HG02798 (cell line): Measurements from ENCODE around the gene MACROH2A1.
A peak's percentile ranks its signal among the peaks of the same experiment; 100 is the strongest.

Source experiments
- ATAC-seq: cut with Tn5 transposase; IDR thresholded peaks from one replicate; pipeline ENCODE4 v1.9.1; 2021; ENCODE audit warnings: mild to moderate bottlenecking; ENCODE audit not compliant: unreplicated experiment, poor library complexity

Gene MACROH2A1

DNA sequence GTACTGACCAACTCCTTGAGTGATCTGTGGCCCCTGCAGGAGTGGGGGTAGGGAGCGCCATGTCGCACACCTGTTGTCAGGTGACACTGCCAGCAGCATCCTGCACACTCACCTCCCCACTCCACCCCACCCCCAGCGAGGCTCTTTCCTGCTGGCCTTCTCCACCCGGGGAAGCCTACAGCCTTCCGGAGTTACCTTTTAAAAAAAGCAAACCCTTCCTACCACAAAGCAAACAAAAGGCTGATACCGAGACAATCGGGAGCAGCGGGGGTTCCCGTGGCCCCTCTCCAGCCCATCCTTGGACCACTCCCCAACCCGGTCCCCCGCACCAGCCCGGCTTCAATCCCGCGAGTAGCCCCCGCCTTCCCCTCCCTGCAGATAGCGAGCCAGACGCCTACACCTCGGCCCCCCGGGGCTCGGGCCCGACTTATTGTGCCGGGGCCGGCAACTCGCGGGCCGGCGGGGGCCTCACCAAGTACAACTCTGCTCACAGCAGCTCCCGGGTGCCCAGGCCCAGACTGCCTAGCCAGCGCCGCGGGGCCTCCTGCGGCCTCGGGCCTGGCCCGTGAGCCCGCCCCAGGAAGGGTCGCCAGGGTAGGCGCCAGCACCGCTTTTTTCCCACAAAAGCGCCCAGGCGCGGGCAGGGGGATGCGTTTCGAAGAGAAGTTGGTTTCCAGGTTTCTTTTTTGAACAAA, 724 bp downstream of the MACROH2A1 start:
- peak; percentile 32 for ATAC-seq

DNA sequence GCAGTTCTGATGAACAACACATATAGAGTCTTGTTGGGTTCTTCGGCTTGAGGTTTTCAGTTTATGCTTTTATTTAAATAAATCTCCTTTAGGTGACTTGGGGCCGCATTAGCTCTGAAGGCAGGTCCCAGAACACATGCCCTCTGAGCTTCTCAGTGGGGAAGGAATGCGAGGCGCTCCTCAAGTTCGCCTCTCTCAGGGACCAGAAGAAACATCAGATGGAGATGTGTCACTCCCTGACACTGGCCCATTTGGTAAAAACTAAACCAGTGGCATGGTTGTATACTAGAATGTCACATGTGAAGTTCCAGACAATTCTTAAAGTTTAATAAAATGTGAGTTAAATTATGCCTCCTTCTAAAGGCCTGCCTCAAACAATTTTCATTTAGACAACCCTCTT, 1.9 kb downstream of the MACROH2A1 start:
- no peak for ATAC-seq

DNA sequence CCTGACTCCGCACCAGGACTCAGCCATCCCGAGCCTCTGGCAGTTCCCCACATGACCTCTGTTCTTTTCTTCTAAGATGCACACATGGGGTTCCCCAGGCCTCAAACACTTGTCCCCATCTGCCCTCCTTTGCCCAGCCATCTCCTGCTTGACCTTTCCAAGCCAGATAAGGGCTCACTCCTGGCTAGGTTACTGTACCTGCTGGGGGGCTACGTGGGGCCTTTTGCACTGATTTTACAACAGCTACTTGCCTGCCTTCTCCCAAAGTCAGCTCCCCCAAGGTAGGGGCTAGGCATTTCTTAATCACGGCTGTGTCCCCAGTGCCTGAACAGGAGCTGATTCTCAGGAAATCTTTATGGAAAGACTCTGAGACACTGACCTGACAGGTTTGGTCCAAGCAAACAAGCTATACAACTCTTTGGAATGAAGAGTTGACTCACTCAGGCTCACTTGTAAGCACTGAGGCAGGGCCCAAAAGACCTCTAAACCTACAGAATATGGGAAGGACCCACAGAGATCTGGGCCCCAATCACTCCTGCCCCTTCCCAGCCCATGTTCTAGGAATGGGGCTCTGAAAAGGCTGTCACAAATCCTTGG, 2.5 kb downstream of the MACROH2A1 start:
- ATAC-seq, result no peak

DNA sequence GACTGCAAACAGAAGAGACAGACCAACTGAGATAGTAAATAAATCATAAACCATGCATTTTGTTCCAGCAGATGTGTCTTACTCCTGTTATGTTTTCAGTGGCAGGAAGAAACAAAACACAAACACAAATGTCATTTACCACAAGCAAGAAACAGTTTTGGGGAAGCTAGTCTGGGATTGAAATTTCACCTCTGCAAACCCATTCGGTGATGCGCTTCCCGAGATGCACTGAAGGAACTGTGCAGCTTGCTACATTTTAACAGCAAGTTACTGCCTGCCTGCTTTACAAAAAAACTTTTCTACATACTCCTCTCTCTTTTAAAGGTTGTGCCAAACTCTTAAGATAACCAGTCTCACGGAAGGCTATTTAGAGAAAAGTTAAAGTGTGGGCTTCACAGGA, 3.2 kb downstream of the MACROH2A1 start:
- no peak for ATAC-seq

DNA sequence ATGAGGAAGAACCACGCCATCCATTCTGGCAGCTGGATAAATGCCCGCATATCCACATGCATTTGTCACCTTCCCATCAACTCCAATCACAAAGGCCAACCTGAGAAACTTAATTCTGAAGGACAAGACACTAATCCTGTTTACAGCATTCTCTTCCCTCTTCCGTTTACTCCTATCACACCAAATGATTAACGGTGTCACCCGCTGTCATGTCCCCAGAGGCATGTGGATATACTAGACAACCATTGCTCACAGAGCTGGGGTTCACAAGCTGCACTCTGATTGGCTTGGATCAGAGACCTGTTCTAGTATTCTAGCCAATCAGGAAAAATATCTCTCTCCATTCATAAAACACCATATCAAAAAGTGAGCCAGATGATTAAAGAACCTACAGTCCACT, 3.6 kb downstream of the MACROH2A1 start:
- ATAC-seq, result no peak

DNA sequence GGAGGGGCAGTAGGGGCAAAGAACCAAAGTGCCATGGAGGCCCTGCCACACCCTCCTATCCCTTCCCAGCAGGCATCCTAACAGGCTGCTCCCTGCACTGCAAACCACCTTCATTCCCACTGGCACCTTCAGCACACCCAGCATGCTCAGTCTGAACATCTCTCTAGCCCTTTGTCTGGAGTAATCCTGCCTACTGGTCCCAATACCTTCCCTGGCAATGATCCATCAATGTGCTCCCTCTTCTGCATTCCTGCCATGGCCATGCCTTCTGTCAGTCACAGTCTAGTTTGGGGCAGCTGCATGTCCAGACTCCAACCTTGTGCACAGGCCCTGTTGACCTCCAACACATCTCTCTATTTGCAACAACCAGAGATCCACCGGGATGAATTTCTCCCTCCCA, 4.9 kb downstream of the MACROH2A1 start:
- ATAC-seq, result no peak

DNA sequence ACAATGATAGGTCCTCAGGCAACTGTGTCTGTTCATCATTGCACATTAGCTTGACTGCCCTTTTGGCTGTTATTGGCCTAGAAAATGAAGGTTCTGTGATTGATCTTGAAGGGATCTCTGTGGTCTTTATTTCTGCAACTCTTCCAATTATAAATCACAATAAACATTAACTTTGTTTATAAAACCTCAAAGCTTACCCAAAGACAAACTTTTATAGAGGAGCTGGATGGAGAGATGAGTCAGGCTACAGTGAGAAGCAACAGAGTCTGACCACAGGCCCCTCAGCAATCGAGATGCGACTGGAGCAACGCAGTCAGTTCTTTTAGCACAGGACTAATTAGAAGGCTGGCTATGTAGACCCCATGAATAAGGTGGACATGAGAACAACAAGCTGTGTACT, 5.3 kb downstream of the MACROH2A1 start:
- ATAC-seq, result no peak

DNA sequence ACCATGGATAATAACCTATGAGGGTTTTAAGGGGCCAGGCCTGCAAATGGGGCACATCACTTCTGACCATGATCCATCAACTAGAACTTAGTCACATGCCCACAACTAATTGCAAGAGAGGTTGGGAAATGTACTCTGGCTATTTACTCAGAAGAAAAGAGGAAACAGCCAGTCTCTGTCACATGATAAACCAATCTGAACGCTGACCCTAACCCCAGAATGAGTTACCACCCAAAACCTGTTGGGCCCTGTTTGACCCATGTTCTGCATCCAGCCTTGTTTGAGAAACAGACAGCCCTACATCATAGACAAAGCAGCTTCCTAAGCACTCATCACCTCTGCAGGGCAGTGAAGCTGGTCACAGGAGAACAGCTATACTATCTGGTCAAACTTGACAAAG, 5.8 kb downstream of the MACROH2A1 start:
- no peak for ATAC-seq

DNA sequence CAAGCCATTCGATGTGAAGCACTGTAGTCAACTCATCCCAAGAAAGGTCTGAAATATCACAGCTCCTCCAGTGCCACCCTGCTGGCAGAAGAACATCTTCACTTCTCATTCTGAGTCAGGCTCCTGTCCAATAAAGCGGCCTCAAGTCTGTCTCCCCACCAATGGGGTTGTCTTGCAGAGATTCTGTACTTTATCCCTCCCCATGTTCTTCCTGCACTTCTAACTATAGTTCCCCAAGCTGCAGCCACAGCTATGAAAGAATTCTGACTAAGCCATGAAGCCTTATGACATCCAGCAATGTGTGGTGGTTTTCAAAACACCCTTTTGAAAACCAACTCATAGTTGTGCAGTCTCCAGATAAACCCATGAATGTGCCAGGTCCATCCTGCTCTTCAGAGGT, 6.8 kb downstream of the MACROH2A1 start:
- ATAC-seq, result no peak

DNA sequence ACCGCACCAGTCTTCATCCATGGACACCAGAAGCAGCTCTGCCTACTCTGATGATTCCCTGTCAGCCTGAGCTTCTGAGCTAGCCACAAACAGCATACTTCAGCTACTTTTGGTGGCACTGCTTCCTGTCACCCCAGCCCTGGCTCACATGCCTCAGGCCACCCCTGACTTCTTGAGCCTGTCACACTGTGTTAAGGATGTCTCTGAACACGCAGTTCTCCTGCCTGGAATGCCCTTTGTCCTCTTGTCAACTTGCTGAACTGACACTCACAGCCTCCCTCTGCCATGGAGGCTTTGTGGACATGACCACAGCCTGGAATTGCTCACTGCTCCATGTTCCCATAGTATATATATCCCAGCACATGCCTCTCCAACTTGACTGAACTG, 7.2 kb downstream of the MACROH2A1 start:
- no peak for ATAC-seq

DNA sequence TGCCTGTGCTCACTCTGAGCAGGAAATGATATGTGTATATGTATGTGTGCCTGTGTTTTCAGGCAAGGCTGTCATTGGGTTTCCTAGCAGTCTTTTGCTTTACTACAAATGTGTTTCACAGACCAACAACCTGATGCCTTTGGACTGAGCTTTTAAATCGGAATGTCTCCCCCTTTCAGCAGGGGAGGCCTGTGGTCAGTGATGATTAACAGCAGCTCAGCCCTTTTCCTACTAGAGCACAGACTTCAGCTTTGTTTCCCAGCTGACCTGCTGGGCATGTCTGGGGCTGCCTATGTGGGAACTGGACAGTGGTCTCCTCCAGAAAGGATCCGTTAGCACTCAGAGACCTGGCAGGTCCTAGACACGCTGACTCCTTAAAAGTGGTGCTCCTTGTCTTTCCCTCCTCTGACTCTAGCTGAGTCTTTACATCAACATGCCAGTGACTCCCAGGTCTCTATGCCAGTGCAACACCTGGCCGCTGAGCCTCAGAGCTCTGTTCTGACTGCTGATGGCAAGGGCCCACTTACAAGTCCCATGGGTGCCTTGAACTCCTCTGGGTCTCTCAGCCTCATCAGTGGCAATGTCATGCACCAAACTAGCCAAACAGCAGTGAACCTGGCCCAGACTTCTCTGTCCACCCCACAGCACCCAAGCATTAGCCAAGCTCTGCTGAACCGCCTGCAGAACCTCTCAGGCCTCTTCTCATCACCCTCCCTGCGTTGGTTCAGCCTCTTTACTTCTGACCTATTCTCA, 7.7 kb downstream of the MACROH2A1 start:
- ATAC-seq, result no peak

DNA sequence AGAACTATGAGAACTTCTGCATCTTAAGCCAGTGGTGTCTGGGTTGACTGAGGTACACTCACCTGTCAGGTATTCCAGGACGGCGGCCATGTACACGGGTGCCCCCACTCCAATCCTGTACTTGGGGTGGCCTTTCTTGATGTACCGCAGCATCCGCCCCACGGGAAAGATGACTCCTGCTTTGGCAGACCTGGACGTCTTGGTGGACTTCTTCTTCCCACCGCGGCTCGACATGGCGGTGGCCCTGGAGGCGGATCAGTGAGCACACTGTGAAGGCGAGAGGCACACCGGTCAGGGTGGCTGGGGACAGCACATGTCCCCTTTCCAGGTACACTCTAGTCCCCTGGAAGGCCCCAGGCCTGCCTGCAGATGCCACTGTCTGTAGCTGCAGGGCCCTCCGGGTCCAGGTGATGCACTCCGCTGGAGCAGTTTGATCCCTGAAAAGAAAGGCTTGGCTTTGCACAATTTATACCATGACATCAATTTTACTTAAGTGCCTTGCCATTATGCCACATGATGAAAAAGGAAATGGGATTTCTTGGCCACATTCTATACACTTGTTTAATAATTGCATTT, 10.1 kb downstream of the MACROH2A1 start:
- ATAC-seq, result no peak

DNA sequence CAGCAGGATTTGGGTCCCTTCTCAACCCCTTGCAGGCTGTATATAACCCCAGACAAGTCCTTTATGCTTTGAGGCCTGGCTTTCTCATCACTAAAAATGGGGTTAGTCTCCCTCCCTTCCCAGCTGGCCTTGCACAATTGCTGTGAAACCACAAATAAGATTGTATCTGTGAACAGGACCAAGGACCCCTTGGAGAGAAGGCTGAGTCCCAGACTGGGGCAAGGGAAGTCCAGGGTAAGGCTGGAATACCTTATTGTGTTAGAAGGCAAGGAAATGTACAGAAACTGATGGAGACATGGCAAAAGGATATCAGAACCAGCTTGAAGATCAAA, 11.4 kb downstream of the MACROH2A1 start:
- ATAC-seq, result no peak

DNA sequence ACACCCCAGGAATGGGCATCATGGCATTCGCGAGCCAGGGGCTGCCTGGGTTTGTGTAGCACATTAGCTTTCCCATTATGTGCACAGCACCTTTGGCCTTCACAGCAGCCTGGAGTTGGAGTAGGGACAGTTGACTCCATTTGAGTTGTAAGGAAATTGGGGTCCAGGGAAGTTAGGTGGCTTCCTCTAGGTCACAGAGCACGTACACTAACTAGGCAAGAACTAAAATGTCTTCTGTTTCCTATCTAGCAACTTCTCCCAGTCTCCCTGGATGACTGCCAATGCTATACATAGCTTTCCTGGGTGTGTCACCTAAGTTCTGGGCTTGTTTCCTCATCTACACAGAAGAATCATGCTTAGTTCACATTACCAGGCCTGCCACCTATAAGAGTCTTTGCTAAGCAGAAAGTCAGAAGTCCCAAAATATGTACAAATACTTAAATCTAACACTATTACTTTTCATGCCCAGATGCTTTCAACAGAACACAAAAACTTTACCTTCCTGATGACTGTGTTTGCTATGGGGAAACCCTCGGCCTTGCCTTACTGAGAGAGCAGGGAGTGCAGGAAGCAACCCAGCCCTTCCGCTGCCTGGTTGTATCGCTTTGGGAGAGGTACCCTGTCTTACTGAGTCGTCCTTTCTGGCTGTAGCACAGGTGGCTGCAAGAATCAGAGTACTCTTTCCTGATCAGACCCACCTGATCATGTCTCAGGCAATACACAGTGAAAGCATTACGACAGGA, 12.0 kb downstream of the MACROH2A1 start:
- ATAC-seq, result no peak

DNA sequence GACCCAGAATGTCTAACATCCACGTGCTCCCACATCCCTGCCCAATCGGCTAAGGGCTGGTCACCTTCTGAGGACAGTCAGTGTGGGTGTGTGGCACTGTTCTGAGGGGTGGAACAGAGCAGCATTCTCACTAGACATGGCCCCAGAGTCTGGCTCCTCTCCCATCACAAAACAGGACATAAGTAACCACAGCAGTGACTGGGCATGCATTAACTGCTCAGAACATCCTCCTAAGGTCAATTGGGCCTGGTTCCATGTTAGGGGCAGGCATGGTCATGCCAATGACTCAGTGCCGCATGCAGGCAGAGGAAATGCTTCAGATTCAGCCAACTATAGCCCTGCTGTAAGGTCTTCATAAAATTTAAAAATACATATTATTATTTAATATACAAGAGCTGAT, 12.9 kb downstream of the MACROH2A1 start:
- ATAC-seq, result no peak

DNA sequence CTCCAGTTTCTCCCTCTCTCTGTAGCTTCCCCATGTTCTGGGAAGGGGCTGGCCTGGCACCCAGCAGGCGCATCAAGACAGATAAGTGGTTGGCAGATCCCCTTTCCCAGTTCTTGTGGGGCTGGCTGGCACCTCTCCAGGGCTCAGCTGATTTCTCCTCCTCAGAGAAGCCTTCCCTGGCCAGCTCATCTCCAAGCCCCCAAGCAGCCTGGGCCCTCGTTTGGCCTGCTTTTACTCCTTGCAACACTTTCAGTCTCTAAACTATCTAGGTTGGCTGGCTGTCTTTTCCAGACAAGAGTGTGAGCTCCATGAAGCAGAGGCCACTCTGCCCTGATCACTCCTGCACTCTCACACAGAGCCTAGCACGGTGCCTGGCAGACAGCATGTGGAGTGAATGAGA, 13.5 kb downstream of the MACROH2A1 start:
- ATAC-seq, result no peak

DNA sequence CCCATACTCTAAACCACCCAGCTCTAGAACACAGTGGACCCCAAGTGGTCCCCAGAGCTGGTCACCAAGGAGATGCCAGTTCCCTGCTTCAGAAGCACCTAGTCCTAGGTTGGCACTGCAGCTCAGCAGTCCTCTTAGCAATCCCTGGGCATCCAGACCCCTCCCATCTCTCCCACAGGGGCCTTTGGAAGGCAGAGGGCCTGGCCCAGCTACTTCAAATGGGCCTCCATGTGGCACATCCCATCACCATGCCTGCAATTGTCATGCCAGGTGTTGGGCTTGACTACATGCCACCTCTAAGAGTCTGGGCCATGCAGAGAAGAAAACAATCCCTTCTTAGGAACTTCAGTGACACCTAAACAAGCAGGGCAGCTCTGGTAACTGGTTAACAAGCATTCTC, 14.1 kb downstream of the MACROH2A1 start:
- ATAC-seq, result no peak

DNA sequence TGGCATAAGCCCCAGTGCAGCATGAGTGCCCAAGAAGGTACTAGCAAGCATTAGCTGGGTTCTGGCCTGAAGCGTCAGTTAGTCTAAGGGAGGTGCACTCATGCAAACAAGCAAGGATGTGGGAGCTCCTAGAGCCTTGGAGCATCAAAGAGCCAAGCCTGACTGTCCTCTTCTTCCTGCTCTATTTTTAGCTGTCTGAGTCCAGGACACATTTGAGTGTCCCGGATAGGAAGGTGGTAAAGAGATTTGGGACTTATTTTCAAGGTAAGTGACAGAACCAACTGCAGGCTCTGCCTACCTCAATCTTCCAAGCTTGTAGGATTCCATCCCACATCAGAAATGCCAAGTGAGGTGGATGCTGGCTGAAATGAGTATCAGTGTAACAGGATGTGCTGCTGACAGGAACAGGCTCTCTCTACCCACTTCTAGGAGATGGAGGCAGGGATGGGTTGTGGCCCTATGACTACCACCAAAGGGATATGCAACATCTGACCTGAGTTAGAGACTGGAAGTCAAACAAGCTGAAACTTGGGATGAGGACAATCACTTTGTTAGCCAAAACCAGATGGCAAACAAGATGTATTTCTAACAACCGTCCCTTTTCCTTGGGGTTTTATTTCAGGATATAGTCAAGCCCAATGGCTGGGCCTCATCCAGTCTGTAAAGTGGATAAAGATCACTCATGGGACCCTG, 15.1 kb downstream of the MACROH2A1 start:
- ATAC-seq, result no peak

DNA sequence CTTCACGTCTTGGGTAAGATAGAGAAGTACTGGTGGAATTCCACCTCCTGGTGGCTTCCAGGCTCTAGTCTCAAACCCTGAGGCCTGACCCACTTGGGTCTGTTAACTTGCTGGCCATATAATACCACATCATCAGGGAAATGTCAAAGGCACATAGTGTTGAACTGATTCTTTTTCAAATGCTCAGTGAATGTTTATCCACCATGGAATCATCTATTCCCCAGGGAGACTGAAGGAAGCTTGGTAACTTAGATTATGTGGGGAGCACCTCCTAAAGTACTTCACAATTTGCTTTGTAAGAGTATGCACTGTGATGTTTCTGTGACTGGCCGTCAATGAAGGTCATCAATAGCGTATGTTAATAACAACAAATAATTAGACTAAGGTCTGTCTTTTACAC, 16.1 kb downstream of the MACROH2A1 start:
- no peak for ATAC-seq

DNA sequence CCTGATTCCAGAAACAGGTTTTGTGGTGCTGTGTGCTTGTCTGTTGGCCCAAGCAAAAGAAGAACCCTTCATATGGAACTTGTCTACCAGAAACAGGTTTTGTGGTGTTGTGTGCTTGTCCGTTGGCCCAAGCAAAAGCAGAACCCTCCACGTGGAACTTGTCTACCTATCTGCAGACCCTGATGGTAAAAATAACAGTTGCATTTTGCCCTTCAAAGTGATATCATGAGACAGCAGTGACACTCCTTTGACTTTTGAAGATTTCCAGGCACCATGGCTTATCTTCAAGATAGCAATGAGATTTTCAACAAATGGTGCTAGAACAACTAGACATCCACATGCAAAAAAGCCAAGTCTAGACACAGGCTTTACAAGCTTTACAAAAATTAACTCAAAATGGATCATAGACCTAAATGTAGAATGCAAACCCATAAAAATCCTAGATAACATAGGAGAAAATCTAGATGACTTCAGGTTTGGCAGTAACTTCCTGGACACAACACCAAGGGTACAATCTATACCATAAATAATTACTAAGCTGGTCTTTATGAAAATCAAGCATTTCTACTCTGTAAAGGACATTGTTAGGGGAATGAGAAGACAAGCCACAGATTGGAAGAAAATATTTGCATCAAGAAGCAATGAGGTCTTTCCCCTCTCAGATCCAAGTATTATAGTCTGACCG, 16.8 kb downstream of the MACROH2A1 start:
- ATAC-seq, result no peak
